Neuron (in vitro differentiated cells): ENCODE results near the gene MDP1.
A peak's percentile ranks its signal among the peaks of the same experiment; 100 is the strongest.

Experiments used
- H2AFZ ChIP-seq: one replicate; pipeline ENCODE4 v1.6.1; 2013; ENCODE audit warnings: low read depth, mild to moderate bottlenecking, inconsistent platforms, low read length, moderate library complexity
- H3K27me3 ChIP-seq: one replicate; pipeline ENCODE4 v1.6.1; 2013; ENCODE audit warnings: low read length; ENCODE audit not compliant: insufficient read depth
- H3K36me3 ChIP-seq: one replicate; pipeline ENCODE4 v1.6.1; 2013; ENCODE audit warnings: low read length; ENCODE audit not compliant: insufficient read depth
- H3K4me1 ChIP-seq: one replicate; pipeline ENCODE4 v1.6.1; 2013; ENCODE audit warnings: low read length; ENCODE audit not compliant: insufficient read depth
- H3K4me3 ChIP-seq: 2 replicates; pipeline ENCODE4 v1.5.1; 2013; ENCODE audit warnings: mild to moderate bottlenecking, low read length, moderate library complexity
- H3K9me3 ChIP-seq: one replicate; pipeline ENCODE4 v1.6.1; 2013; ENCODE audit warnings: low read length

The MDP1 gene

DNA sequence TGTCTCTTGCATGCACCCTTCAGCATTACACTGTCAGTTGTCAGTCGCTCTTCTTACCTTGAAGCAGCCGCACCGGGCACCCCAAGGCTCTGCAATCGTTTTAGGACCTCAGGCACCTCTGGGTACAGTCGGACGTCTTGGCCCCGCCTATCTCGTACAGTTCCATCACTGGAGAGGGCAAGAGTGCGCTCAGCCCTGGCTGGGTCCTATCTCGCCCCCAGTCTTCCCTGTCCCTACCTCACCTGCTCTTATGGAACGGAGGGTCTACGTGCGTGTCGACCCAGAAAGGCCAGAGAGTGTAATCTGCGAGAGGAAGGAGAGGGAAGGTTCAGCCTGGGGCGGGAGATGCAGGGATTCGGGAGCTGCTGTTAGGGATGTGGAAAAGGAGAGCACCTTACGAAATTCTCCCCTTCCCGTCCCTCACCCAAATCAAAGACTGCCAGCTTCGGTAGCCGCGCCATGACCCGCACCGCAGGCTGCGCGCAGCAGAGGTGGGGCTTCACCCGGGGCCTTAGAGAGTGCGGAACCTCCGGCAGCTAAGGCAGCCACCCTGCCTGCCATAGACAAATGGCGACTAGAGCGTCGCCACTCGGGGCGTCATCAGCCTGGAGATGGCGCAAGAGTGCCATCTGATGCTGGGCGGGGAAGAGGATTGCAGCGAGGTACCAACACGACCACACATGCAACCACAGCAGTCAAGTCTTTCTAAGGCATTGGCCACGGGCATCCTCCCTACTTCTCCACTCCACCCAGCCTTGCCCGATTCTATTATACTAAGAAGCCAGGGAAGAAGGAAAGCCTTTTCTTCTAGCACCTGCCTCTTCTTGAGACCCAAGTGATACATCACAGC, at the start of gene MDP1:
MDP1 (minus strand) TSS at position 572 of the 850 bp plus-strand sequence; CDS start at position 461, 111 bp downstream.
- Histone ChIP-seq H3K4me1 (peaks cover 20% of the 10 kb centered on the region), H2AFZ (peak within 1 kb of the TSS; percentile 7), H3K27me3 (no peaks in the 10 kb centered on the region), H3K9me3 (no peaks in the 10 kb centered on the region), H3K36me3 (peaks cover 14% of the 10 kb centered on the region), H3K4me3 (peak within 1 kb of the TSS; percentile 73)

GRCh38 chr14:24264298-24264697, 48.4 kb upstream of the MDP1 start:
- Histone ChIP-seq H3K27me3 (no peaks in the 10 kb centered on the region), H3K9me3 (no peaks in the 10 kb centered on the region), H3K4me3 (no peak overlapping the region), H2AFZ (no peak overlapping the region), H3K4me1 (no peaks in the 10 kb centered on the region), H3K36me3 (peaks cover 11% of the 10 kb centered on the region)

DNA sequence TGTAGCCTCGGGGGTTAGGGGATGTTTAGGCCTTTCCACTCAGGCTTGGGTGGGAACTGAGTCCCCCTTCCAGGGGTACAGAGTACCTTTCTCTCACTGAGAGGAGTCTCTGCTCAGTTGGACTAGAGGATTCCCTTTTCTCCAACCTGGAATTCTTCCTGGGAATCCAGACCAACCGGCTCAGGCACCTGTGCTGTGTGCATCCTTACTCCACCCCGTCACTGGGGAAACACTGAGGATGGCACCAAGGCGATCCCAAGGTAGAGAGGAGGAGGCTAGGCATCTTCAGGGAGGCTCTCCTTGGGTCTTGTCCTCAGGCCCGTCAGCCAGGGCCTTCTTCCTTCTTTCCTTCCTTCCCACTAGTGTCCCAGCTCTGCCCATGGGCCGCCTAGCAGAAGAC, 48.0 kb upstream of the MDP1 start:
- no peaks in the 10 kb centered on the region for H3K4me1 ChIP-seq
- H2AFZ ChIP-seq: no peak overlapping the region
- peaks cover 11% of the 10 kb centered on the region for H3K36me3 ChIP-seq

DNA sequence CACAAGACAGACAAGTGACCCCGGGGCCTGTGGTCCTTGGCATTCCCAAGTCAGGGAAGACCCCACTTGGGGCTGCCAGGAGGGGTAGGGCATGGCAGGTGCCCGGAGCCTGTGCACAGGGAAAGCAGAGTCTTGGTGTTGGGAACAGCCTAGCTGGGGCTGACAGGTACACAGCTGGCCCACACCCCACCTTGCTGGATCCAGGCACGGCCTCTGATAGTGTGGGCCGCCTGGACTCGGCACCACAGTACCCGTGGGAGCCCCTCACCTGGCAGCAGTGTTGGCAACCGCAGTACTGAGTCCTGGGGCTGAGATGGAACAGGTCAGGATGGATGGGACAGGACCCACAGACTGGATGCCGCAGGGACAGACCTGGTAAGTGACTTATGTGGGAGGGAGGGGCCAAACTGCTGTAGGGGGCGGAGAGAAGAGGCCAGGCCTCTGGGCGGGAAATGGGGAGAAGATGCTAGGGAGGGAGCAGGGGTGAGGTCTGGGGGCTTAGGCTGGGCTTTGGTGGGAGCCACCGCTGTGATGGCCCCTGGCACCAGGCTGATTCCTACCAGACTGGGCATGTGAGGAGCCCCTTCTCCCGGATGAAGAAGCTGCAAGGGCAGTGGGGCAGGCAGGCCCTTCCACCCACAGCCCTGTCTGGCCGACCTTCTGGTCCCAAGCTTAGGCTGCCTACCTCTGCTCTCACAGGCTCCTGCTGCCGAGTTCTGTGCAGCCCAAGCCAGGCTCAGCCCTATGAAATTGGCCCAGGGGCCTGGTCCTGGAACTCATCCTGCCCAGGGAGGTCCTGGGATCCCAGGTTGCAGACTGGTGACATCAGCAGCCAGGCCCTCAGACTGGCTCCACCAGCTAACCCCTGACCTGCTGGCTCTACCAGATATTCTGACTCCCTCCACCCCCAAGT, 47.2 kb upstream of the MDP1 start, which contains the start of gene TGM1:
TGM1 (minus strand) TSS at position 357 of the 913 bp plus-strand sequence. CDS start 825 bp downstream, outside the sequence.
- no peak within 1 kb of the TSS for H3K4me3 ChIP-seq
- no peaks in the 10 kb centered on the region for H3K27me3 ChIP-seq
- H3K9me3 ChIP-seq: no peaks in the 10 kb centered on the region
- H3K4me1 ChIP-seq: no peaks in the 10 kb centered on the region
- H3K36me3 ChIP-seq: peaks cover 11% of the 10 kb centered on the region
- H2AFZ ChIP-seq: no peak within 1 kb of the TSS

More for the DNA sequence above, 48.0 kb upstream of the MDP1 start:
- no peaks in the 10 kb centered on the region for H3K27me3 ChIP-seq
- no peak overlapping the region for H3K4me3 ChIP-seq
- no peaks in the 10 kb centered on the region for H3K9me3 ChIP-seq

DNA sequence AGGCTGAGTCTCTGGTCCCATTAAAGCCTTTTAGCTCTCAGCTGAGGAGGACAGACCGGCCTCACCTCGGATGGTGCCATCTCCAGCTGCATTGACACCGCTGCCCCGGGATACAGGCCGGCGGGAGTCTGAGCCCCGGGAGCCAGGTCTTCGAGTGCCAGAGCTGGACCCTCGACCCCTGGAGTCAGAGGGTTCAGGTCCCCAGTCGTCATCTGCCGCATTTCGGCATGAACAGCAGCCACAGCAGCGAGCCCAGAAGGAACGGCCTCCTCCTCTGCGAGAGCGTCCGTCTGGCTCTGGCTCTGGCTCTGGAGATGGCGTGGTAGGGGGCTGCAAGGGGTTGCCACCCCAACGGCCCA, 46.1 kb upstream of the MDP1 start:
- no peaks in the 10 kb centered on the region for H3K4me1 ChIP-seq
- H3K9me3 ChIP-seq: no peaks in the 10 kb centered on the region
- no peaks in the 10 kb centered on the region for H3K27me3 ChIP-seq
- H3K36me3 ChIP-seq: peaks cover 7% of the 10 kb centered on the region
- H2AFZ ChIP-seq: no peak overlapping the region
- no peak overlapping the region for H3K4me3 ChIP-seq

- Histone ChIP-seq H2AFZ (no peak overlapping the region), H3K27me3 (no peaks in the 10 kb centered on the region), H3K9me3 (no peaks in the 10 kb centered on the region), H3K4me3 (no peak overlapping the region), H3K4me1 (no peaks in the 10 kb centered on the region), H3K36me3 (peaks cover 3% of the 10 kb centered on the region)
These were observed 45.5 kb upstream of the MDP1 start for GRCh38 chr14:24261256-24261968.

DNA sequence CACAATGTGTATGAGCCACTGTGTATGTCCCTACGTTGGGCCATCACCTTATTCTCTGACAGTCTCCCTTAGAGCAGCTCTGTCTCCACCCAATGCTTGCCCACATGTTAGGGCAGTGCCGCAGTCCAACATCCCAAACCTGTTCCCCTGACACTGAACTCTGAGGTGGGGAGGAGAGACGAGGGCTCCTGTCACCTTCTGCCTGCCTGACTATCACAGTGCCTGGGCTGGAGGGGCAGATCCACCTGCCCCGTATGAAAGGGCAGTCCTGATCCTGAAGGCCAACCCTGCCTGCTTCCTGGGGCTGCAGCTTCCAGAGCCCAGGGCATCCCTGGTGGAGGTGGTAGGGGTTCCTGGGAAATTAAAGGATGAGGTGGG, 44.9 kb upstream of the MDP1 start:
- Histone ChIP-seq H3K4me1 (no peaks in the 10 kb centered on the region), H3K9me3 (no peaks in the 10 kb centered on the region), H3K4me3 (no peak overlapping the region), H3K27me3 (no peaks in the 10 kb centered on the region), H2AFZ (no peak overlapping the region), H3K36me3 (no peaks in the 10 kb centered on the region)

DNA sequence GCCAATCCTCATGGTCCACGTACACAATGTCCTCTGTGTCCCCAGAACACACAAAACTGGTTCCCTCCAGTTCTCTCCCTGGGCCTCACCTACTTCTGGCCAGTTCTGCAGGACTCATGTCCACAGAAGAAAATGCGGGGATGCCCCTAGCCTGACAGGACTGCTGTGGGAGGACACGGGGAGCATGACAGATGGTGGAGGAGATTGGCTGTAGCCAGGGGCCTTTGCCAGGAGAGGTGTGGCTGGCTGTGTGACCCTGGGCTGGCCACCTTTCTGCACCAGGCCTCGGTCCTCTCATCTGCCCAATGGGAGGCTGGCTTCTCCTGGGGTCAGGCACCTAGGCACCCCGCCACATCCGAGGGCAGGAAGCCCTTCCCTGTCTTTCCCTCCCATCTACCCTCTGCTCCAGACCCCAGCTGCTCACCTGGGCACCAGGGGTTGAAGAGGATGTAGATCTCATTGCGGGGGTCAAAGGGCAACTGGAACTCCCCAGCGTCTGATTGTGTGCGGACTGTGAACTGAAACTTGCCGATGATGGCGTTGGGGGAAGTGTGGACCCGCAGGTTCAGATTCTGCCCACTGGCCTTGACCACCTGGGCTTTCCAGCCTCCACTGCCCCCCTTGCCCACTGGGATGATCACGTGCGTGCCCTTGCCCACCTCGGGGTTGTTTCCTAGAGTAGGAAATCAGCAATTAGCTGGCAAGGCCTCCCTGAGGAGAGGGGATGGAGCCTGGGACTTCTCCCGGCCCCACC, 44.3 kb upstream of the MDP1 start:
- Histone ChIP-seq H3K4me1 (no peaks in the 10 kb centered on the region), H3K27me3 (no peaks in the 10 kb centered on the region), H3K9me3 (no peaks in the 10 kb centered on the region), H3K4me3 (no peak overlapping the region), H3K36me3 (no peaks in the 10 kb centered on the region), H2AFZ (no peak overlapping the region)

GRCh38 chr14:24259282-24260025, 43.6 kb upstream of the MDP1 start:
- Histone ChIP-seq H2AFZ (no peak overlapping the region), H3K27me3 (no peaks in the 10 kb centered on the region), H3K9me3 (no peaks in the 10 kb centered on the region), H3K4me1 (no peaks in the 10 kb centered on the region), H3K36me3 (no peaks in the 10 kb centered on the region), H3K4me3 (no peak overlapping the region)

- Histone ChIP-seq H2AFZ (no peak overlapping the region), H3K4me1 (no peaks in the 10 kb centered on the region), H3K36me3 (no peaks in the 10 kb centered on the region), H3K27me3 (no peaks in the 10 kb centered on the region), H3K9me3 (no peaks in the 10 kb centered on the region), H3K4me3 (no peak overlapping the region)
These were observed 42.8 kb upstream of the MDP1 start for GRCh38 chr14:24258548-24259265.

DNA sequence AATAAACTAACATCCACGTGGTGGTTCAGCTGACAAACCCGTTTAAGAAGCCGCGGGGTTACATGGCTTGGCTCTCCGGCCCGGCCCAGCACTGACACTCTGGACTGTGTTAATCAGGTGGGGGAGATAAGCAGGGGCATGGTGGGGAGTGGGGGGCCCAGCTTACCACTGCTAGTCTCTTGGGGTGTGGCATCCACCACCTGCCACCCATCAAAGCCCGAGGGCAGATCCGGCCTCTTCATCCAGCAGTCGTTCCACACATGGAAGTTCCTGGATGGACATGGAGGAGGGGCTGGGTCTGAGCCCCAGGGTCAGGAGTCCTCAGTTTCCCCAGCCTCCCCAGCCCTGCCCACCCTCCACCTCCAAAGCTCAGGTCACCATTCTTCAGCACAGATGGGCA, 42.3 kb upstream of the MDP1 start:
- H3K27me3 ChIP-seq: no peaks in the 10 kb centered on the region
- H2AFZ ChIP-seq: no peak overlapping the region
- H3K9me3 ChIP-seq: no peaks in the 10 kb centered on the region
- H3K4me1 ChIP-seq: no peaks in the 10 kb centered on the region
- H3K36me3 ChIP-seq: no peaks in the 10 kb centered on the region
- no peak overlapping the region for H3K4me3 ChIP-seq
